PC-9 (cell line): ENCODE data around the gene LIN7A. TPM values are rescaled to one million over a fixed set of nuclear protein-coding genes. Genes with fewer than 3 reads are reported as not detected.

Source experiments
- BruUV-seq: library from RNA; stranded (reverse); fragments of 400-500 nt; replicated peaks from 2 replicates; lab custom pipeline; 2021; lab: Mats Ljungman, UMichigan
- CTCF ChIA-PET: fragments of 300-600 bp; sonication (Branson Sonifier 250); formaldehyde crosslinking; loops from one replicate; lab custom pipeline; 2022; ENCODE audit warnings: antibody characterized with exemption; lab: Charles Lee
- POLR2A ChIA-PET: fragments of 300-600 bp; sonication (Branson Sonifier 250); formaldehyde crosslinking; loops from one replicate; lab custom pipeline; 2022; ENCODE audit warnings: antibody characterized with exemption; ENCODE audit not compliant: unreplicated experiment; lab: Charles Lee
- DNase-seq, 2 experiments: peaks; one replicate each; pipeline versions ENCODE4 v3.0.0 to v3.0.0-alpha.2; 2015 to 2022; ENCODE audit warnings: mixed read lengths in 1 of 2
- H2AFZ ChIP-seq: fragments of 200-600 bp; sonication (generic); 2 replicates; pipeline ENCODE4 v1.8.1; 2017; ENCODE audit warnings: antibody characterized with exemption
- H3F3A ChIP-seq: fragments of 200-600 bp; sonication (generic); 2 replicates; pipeline ENCODE4 v1.8.1; 2017; ENCODE audit warnings: antibody characterized with exemption, mild to moderate bottlenecking, low read depth; ENCODE audit not compliant: insufficient read depth
- H3K27ac ChIP-seq: fragments of 200-600 bp; sonication (generic); 2 replicates; pipeline ENCODE4 v1.6.1; 2016; ENCODE audit warnings: mixed run types
- H3K27me3 ChIP-seq: fragments of 200-600 bp; sonication (generic); 2 replicates; pipeline ENCODE4 v1.6.1; 2016; ENCODE audit warnings: low read depth, mixed run types; ENCODE audit not compliant: insufficient read depth
- H3K36me3 ChIP-seq: fragments of 200-600 bp; sonication (generic); 2 replicates; pipeline ENCODE4 v1.6.1; 2016; ENCODE audit warnings: low read depth, mixed run types
- H3K4me1 ChIP-seq: fragments of 200-600 bp; sonication (generic); replicated peaks from 2 replicates; pipeline ENCODE4 v1.6.1; 2016; ENCODE audit warnings: mixed run types; ENCODE audit not compliant: insufficient read depth
- H3K4me2 ChIP-seq: fragments of 200-600 bp; sonication (generic); 2 replicates; pipeline ENCODE4 v1.6.1; 2017; ENCODE audit warnings: mixed run types
- H3K4me3 ChIP-seq: fragments of 200-600 bp; sonication (generic); 2 replicates; pipeline ENCODE4 v1.6.1; 2016; ENCODE audit warnings: mixed run types
- H3K79me2 ChIP-seq: fragments of 200-600 bp; sonication (generic); 2 replicates; pipeline ENCODE4 v1.6.1; 2017; ENCODE audit warnings: low read depth, mixed run types
- H3K9me2 ChIP-seq: fragments of 200-600 bp; sonication (generic); 2 replicates; pipeline ENCODE4 v1.8.1; 2017; ENCODE audit warnings: mild to moderate bottlenecking; ENCODE audit not compliant: insufficient read depth
- H3K9me3 ChIP-seq: fragments of 200-600 bp; sonication (generic); 2 replicates; pipeline ENCODE4 v1.8.1; 2016; ENCODE audit warnings: low read depth; ENCODE audit not compliant: insufficient read depth
- H4K20me1 ChIP-seq: fragments of 200-600 bp; sonication (generic); 2 replicates; pipeline ENCODE4 v1.8.1; 2017; ENCODE audit not compliant: insufficient read depth
- CTCF ChIP-seq: fragments of 200-600 bp; sonication (generic); conservative IDR thresholded peaks from 2 replicates; pipeline ENCODE4 v1.6.1; 2017; ENCODE audit warnings: mixed run types, antibody characterized with exemption, mild to moderate bottlenecking, moderate library complexity
- EZH2 ChIP-seq: fragments of 200-600 bp; sonication (generic); IDR thresholded peaks from 2 replicates; pipeline ENCODE4 v1.8.0; 2017; ENCODE audit warnings: antibody characterized with exemption, low read depth
- intact Hi-C: fragments of 100-400 bp; cut with micrococcal nuclease; formaldehyde crosslinking; loops from one replicate; pipeline ENCODE4 v1.10.0; 2022; ENCODE audit not compliant: unreplicated experiment
- total RNA-seq: library from RNA; stranded (reverse); gene quantifications from 2 replicates; pipeline ENCODE4 v1.2.3, GENCODE V29; 2021

Gene LIN7A
- total RNA-seq, 1 experiment from 2014 or later, result not detected

GRCh38 chr12:80862531-80862930, 75.2 kb downstream of the LIN7A start:
- CTCF ChIA-PET, result no interaction called here
- H3K79me2 ChIP-seq, result no peaks in the 10 kb centered on the region
- H3F3A ChIP-seq, result no peaks in the 10 kb centered on the region
- H3K4me3 ChIP-seq, result no peak overlapping the region
- H3K4me1 ChIP-seq, result no peaks in the 10 kb centered on the region; the same call in 1 of the 2 replicates
- POLR2A ChIA-PET, result no interaction called here
- H3K4me2 ChIP-seq, result no peak overlapping the region
- no peak for TF ChIP-seq EZH2
- TF ChIP-seq CTCF, result no peak
- no peak overlapping the region for H3K27ac ChIP-seq
- H4K20me1 ChIP-seq, result no peaks in the 10 kb centered on the region
- no peaks in the 10 kb centered on the region for H3K9me3 ChIP-seq
- no peaks in the 10 kb centered on the region for H3K36me3 ChIP-seq
- intact Hi-C loops, result no loop called here
- H3K9me2 ChIP-seq, result no peaks in the 10 kb centered on the region
- H2AFZ ChIP-seq, result no peak overlapping the region
- no peak for DNase-seq
- H3K27me3 ChIP-seq, result no peaks in the 10 kb centered on the region
- BruUV-seq, result no TSS peak

DNA sequence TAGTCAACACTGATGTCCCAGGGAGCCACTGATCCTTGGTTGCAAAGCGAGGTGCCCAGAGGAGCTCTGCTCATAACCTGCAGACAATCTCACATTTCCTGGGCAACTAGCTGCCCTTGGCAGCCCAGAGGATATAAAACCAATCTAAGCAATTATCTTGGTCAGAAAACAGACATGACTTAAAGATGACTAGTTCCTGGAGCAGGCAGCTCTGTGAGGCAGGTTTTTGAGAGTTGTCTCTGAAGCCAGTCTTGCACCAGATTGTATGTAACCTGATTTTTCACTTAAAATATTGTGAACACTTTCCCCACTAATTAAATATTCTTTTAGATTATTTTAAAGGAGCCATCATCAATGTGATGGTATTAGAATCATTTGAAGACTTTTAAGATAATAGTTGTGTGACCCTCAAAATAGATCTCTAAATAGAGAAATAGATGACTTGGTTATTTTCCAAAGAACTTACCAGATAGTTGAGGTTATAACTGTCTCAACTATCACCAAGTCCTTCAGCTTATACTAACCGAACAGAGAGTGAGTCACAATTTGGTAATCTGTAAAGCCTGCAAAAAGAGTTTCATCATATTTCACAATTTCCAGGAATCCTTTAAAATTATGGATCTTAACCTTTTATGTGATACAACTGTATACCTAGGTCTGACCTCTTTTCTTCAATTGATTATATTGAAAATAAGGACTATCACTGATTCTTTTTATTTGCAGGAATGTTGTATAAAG, 75.9 kb downstream of the LIN7A start:
- no peaks in the 10 kb centered on the region for H3K79me2 ChIP-seq
- no peaks in the 10 kb centered on the region for H4K20me1 ChIP-seq
- no peaks in the 10 kb centered on the region for H3K9me3 ChIP-seq
- no peak for DNase-seq
- no peak overlapping the region for H3K4me3 ChIP-seq
- no TSS peak for BruUV-seq
- H3F3A ChIP-seq, result no peaks in the 10 kb centered on the region
- no peak overlapping the region for H3K4me2 ChIP-seq
- intact Hi-C loops, result no loop called here
- ChIA-PET POLR2A (no interaction called here), CTCF (no interaction called here)
- H3K36me3 ChIP-seq, result no peaks in the 10 kb centered on the region
- TF ChIP-seq CTCF (no peak), EZH2 (no peak)
- H3K27ac ChIP-seq, result no peak overlapping the region
- H3K27me3 ChIP-seq, result no peaks in the 10 kb centered on the region
- H2AFZ ChIP-seq, result no peak overlapping the region
- H3K9me2 ChIP-seq, result no peaks in the 10 kb centered on the region
- no peaks in the 10 kb centered on the region; the same call in 1 of the 2 replicates for H3K4me1 ChIP-seq

DNA sequence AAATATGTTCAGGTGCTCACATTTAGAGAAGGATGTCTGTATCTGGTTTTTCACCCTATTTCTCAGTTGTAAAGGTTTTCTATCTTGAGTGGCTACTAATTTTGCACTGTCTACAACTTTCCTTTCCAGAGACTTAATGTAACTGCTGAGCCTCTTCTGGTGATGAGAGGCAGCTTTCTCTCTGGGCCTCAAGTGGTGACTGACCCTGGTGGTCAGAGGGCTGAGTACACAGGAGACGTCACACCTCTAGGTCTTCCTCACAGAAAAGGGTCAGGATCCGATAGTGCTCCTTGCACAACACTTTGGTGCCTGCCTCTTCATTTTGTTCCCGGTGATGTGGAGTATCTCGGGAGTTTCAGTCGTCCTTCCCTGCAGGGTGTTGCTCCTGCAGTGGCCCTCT, 76.8 kb downstream of the LIN7A start:
- TF ChIP-seq CTCF (no peak), EZH2 (no peak)
- BruUV-seq, result no TSS peak
- Histone ChIP-seq H3K36me3 (no peaks in the 10 kb centered on the region), H3K27ac (no peak overlapping the region), H3K4me3 (no peak overlapping the region), H3K4me2 (no peak overlapping the region), H3F3A (no peaks in the 10 kb centered on the region), H3K9me2 (no peaks in the 10 kb centered on the region), H3K27me3 (no peaks in the 10 kb centered on the region), H3K79me2 (no peaks in the 10 kb centered on the region), H4K20me1 (no peaks in the 10 kb centered on the region), H3K9me3 (no peaks in the 10 kb centered on the region), H3K4me1 (no peaks in the 10 kb centered on the region; the same call in 1 of the 2 replicates), H2AFZ (no peak overlapping the region)
- ChIA-PET CTCF (no interaction called here), POLR2A (no interaction called here)
- intact Hi-C loops, result no loop called here
- no peak for DNase-seq
